Skeletal muscle cell (primary cell): ENCODE results near the gene MRO.
"Not testable (repeated sequence)": the region's sequence is repeated elsewhere in the genome, so short reads cannot be mapped to it uniquely, and the experiment has no call there.

ENCODE experiments used
- DNase-seq: peaks from one replicate; pipeline ENCODE4 v3.0.0-alpha.2; 2010; ENCODE audit warnings: low read depth
- H3K4me3 ChIP-seq: 2 replicates; pipeline ENCODE4 v1.5.1; 2011; ENCODE audit warnings: low read depth, mild to moderate bottlenecking, control low read depth, low read length, moderate library complexity

The MRO gene

DNA sequence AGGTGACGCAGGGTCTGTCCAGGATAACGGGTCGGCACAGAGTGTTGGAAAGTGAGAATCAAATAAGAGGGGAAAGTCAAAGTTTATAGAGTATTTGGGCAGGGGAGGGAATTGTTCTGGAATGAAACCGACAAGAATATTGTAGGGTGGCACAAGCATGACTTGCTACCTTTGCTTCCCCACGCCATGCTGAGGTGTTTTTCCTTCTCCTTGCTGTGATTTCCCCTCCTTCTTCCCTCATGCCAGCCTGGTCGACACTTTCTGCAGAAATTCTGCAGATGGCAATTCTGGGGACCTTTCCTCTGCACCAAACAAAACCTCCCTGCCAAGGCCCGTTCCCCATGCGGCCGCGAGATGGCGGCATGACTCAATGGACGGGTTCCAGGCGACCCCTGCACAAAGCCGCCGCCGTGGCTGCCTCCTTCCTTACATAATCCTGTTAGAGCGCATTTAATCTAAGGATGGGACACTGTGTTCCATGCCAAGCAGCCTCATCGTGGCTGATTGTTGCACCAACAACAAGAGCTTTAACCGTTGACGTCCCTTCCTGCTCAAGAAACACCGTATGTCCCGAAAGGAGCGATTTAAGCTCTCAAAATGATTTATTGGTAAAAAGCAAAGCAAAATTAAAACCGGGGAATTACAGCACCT is at the start of gene MRO:
Gene MRO, minus strand, starts transcription at position 289 of the 651 bp plus-strand sequence. CDS start 10,616 bp downstream, outside the sequence.
- DNase-seq: peak; percentile 78

DNA sequence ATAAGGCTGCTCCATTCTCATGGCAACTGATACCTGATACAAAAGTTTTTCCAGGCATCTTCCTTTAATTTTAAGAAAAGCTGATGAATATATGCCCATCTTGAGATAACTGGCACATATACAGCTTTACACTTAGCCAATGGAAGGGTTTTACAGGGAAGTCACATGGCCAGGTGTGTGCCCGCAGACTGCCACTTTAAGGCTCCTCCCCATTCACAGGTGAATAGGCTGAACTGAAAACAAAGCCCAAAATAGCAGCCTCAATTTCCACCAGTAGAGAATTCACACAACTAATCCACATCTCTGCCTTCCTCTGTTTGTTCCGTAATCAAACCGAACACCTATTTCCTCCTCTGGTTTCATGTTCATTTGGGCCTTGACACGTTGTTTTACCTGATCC is 49.3 kb upstream of the MRO start:
- H3K4me3 ChIP-seq: no peak overlapping the region
- DNase-seq: no peak

More for the DNA sequence above, at the start of gene MRO:
- peak within 1 kb of the TSS; percentile 39 for H3K4me3 ChIP-seq

DNA sequence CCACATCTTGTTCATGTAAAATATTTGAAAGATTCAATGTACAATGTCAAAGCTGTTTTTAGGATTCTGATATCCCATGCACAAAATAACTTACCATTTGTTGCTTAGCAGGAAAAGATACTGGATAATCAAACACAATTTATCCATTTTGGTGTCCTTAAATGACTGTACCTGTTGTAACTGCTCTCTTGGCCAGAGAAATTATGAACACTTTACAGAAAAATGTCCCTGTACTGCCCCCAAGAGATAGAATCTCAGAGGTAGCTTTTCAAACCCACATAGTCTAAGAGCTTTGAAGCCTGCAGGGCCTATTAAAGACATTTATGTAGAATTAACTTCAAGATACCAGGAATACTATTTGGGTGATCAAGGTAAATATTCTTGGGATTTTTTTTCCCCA is 46.9 kb upstream of the MRO start:
- no peak overlapping the region for H3K4me3 ChIP-seq
- DNase-seq: no peak

DNA sequence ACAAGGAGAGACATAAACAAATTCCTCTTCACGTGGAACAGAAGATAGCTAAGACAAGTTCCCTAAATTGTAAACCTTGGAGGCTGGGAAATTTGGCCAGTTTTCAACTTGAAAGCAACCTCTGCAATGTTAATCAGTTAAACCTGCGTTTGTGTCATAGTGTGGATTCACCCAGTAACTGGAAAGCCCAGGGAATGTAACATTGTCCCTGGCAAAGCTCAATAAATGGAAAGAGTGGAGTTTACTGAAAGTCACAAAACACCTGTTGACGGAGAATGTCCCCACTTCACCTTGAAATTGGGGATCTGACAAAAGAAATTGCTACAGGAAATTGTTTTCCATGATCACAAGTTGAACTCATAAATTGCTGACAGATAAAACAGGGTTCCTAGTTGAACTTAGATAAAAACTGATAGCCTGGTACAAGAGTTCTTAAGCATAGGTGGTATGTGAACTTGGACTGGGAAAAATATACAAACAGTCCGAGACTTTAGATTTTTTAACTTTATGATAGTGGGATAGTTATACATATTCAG is 44.1 kb upstream of the MRO start:
- no peak overlapping the region for H3K4me3 ChIP-seq
- DNase-seq: no peak

DNA sequence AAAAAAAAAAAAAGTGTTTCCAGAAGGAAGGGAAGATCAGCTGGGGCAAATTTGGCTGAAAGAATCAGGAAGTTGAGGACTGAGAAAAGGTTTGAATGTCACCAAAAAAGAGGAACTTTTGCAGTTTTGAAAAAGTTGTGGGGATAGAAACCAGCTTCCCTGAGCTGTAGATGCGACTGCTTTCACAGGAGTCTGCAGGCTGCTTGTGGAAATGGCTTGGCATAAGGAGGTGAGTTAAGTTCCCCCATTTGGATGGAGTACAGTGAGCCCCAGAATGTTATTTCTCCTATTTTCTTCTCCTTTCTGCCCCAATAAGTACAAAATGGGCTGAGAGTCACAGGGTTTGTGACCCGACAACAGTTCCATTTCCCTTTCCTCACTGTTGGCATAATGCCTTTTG is 42.6 kb upstream of the MRO start:
- H3K4me3 ChIP-seq: no peak overlapping the region
- DNase-seq: no peak

DNA sequence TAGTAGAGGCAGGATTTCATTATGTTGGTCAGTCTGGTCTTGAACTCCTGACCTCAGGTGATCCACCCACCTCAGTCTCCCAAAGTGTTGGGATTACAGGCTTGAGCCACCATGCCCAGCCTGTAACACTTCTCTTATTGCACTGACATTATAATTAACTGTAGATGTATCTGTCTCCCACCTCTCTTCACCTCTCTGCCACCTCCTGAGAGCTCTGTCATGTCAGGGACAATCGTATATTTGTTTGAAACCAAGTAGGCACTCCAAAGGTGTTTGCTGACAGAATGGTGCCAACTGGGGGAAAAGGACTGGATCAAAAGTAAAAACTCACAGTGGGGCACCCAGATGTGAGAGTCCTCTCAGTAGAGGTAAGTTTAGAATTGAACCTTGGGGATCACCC is 41.8 kb upstream of the MRO start:
- H3K4me3 ChIP-seq: no peak overlapping the region
- DNase-seq: no peak

DNA sequence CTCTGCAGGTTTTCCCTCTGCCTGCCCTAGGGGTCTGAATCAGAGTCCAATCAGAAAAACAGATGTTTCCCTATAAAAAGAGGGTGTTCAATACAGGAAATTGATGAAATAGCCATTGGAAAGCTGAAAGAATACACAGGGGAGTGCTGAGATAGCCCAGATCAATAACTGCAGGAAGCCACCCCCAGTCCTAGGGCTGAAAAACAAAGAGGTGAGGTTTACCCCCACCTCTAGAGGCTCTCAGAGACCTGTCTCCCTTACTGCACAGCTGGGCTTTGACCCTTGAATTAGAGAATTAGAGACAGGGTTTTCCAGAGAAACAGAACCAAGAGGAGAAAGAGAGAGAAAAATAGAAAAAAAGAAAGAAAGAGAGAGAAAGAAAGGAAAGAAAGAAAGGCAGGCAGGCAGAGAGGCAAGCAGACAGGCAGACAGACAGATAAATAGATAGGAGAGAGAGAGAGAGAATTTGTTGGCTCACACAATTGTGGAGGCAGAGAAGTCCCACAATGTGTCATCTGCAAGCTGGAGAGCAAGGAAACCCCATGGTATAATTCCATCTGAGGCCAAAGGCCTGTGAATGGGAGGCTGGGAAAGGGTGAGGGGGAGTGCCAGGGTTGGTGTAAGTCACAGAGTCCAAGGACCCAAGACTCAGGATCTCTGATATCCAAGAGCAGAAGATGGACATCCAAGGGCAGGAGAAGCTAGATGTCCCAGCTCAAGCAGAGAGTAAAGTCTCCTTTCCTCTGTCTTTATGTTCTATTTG is 40.2 kb upstream of the MRO start:
- H3K4me3 ChIP-seq: no peak overlapping the region
- no peak for DNase-seq

DNA sequence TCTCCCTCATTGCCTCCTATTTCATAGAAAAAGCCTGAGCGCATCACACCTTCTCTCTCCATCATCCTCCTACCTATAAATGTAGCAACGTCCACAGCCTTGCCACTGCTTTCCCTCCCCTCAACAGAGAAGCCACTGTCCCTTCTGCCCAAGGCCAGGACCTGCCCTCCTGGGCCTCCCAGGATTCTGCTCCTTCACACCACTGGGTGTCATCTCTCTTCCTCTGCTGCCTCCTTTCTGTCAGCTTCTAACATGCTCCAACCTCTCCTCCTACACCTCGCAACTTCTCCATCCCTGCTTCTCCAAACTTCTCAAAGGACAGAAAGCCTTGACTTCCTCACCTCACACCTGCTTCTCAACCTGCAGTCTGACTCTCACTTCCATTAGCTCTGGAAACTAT is 37.9 kb upstream of the MRO start:
- H3K4me3 ChIP-seq: no peak overlapping the region
- no peak for DNase-seq

DNA sequence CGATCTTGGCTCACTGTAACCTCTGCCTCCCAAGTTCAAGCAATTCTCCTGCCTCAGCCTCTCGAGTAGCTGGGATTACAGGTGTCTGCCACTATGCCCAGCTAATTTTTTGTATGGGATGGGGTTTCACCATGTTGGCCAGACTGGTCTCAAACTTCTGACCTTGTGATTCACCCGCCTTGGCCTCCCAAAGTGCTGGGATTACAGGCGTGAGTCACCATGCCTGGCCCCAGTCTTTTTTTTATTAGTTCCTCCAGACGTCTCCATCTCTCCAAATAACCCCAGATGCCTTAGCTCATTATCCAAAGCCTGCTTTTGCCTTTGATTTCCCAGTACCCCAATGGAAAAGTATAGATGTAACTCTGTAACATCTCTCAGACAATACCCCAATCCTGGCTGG is 37.4 kb upstream of the MRO start:
- not testable (repeated sequence) for H3K4me3 ChIP-seq, DNase-seq

DNA sequence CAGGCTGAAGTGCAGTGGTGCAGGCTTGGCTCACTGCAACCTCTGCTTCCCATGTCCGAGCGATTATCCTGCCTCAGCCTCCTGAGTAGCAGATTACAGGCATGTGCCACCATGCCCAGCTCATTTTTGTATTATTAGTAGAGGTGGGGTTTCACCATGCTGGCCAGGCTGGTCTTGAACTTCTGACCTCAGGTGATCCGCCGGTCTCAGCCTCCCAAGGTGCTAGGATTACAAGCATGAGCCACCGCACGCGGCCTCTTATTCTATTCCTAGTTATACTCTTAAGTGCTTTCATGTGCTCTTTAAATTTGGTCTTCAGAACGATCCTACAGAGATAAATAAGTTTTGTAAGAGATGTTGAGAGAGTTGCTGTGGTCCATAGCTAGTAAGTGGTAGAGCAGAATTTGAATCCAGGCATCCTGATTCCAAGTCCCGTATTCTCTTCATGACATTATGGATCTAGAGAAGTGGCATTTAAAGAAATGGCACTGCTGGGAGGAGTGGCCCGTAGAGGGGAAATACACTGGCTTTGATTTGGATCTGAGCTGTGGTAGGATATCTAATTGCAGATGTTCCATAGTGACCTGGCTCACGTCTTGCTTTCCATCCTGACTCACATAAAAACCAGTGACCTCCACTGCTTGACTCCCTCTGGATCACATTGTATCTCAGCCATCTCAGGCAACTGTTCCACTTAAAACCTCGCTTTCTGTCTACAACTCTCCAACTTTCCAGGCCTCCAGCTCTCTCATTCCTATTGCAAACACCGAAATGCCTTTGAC is 36.4 kb upstream of the MRO start:
- no peak overlapping the region for H3K4me3 ChIP-seq
- no peak for DNase-seq

DNA sequence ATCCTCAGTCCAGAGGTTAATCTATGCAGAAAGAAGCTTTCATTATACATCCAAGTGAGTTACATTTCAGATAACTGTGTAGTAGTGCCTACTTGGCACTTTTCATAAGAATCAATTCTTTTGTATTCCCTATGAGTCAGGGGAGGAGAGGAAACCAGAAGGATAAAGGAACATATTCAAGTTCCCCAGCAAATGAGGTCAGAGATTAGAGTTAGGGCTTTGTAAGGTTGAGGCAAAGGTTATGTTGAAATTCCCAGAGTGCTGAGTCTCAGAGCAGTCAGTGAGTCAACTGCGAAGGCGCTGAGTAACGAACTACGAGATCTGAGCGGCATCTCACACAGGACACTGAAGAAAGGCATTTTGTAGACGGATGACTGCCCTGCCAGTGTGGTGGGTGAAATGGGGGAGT is 34.1 kb upstream of the MRO start:
- H3K4me3 ChIP-seq: no peak overlapping the region
- DNase-seq: no peak

DNA sequence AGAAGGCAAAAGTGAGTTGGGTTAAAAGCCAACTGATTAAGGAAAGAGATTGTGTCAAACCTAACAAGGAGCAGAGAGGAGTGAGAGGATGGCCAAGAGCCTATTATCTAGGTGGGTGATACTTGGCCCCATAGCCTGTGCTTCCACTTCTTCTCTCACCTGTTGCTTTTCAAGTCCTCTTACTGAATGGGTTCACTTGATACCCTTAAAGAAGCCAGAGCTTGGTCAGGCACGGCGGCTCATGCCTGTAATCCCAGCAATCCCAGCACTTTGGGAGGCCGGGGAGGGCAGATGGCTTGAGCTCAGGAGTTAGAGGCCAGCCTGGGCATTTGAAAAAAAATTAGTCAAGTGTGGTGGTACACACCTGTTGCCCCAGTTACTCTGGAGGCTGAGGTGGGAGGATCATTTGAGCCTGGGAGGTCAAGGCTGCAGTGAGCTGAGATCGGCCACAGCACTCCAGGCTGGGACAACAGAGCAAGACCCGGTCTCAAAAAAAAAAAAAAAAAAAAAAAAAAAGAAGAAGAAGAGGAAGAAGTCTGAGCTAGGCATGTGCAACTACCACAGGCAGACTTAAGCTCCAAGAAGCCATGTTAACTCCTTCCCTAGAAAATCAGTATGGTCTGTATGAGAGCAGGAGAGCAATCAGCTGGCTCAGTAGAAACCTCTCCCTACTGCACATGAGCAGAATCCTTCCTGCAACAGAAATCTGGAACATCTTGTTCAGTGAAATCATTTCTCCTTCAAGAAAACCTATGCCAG is 30.7 kb upstream of the MRO start:
- no peak overlapping the region for H3K4me3 ChIP-seq

DNA sequence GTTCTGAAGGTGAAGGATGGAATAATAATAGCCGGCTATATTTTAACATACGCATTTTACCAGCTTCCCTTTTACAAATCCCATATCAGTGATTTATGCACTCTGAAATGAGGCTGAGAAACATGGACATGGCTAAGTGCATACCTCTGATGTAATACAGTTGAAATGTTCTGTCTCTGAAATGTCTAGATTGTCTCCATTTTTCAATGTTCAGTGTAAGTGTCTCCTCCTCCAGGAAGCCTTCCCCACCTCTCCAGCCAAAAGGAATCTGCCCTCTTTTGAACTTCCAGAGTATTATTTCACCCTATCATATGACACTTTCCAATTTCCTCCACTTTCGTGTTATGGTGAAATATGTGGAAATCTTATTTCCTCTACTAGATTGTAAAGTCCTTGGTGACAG is 29.6 kb upstream of the MRO start:
- DNase-seq: no peak
- H3K4me3 ChIP-seq: no peak overlapping the region

More for the DNA sequence above, 30.7 kb upstream of the MRO start:
- no peak for DNase-seq

DNA sequence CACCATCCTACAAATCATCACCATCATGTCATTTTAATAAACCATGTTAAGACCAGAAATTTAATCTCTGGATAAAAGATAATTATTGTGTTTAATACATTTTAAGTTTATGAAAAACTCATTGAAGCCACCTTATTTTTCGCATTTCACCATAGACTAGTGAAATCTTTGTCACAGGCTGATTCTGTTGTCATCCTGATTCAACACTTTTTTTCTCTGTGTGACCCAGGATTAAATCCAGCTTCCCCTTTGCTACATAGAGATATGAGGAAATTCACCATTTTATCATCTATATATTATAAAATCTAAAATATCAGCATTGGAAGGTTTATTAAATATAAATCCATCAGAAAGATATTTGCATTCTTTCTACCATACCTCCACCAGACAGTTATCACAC is 29.2 kb upstream of the MRO start:
- no peak for DNase-seq

DNA sequence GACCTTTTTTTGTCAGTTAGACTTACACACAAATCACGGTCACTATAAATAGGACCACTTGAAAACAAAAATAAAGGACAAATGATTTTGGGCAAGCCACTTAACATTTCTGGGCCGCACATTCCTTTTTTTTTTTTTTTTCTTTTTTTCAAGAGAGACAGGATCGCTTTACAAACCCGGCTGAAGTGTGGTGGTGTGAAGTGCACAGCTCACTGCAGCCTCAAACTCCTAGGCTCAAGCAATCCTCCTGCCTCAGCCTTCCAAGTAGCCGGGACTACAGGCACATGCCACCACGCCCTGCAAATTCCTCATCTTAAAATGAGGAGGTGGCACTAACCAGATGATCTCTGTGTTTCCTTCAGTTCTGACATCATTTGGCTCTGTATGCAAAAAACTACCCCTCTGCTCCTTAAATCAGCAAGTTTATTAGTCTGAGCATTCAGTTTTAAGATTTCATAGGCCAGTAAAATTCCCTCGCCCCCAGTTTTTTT is 28.3 kb upstream of the MRO start:
- H3K4me3 ChIP-seq: no peak overlapping the region
- no peak for DNase-seq

More for the DNA sequence above, 29.2 kb upstream of the MRO start:
- H3K4me3 ChIP-seq: no peak overlapping the region

DNA sequence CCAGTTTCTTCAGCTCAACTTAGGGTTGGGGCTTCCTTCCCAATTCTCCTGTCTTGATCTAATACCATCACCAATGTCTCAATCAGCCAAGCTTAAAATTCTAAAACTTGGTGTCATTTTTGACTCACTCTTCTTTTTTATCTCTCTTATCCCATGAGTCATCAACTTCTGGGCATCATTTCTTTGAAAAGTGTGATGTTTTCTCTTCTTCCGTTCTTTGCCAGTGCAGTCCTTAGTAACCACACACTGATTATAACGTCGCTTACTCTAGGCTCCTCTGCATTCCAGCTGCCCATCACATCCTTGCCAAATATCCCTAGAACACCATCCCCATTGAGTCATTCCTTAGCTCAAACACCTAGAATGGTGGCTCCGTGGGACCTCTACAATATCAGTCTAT is 27.4 kb upstream of the MRO start:
- DNase-seq: no peak
- no peak overlapping the region for H3K4me3 ChIP-seq

DNA sequence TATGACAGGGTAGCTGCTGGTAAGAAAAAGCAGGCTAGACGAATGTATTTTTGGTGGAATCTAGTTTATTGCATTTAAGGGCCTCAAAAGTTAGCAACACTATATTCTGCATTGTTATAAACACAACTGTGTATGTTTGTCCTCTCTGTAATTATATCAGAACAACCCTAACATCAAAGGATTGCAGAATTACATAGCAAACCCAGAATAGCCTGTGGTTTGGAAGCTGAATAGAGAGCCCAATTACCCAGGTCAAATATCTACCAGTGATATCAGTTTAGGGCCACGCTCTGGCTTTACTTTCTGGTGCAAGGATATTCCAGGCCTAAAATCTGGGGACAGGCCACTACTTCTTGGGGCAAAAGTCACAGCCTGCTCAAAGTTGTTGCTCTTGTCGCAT is 25.1 kb upstream of the MRO start:
- H3K4me3 ChIP-seq: no peak overlapping the region
- DNase-seq: no peak

DNA sequence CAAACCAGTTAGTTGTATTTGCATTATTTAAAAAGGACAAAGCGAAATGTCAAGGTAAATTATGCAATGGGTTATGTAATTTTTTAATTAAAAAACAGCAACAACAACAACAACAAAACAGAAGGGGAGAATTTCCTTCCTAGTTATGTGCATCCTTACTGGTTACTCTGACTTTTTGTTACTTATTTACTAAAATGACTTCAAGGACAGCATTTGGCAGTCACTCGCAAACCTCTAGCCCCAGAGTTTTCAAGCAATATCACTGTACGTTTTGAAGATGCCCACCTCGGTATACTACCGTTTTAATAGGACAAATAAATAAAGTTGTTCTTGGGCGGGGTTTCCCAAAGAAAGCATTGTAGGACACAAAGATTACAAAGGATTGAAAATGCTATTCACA is 24.7 kb upstream of the MRO start:
- no peak for DNase-seq
- no peak overlapping the region for H3K4me3 ChIP-seq

DNA sequence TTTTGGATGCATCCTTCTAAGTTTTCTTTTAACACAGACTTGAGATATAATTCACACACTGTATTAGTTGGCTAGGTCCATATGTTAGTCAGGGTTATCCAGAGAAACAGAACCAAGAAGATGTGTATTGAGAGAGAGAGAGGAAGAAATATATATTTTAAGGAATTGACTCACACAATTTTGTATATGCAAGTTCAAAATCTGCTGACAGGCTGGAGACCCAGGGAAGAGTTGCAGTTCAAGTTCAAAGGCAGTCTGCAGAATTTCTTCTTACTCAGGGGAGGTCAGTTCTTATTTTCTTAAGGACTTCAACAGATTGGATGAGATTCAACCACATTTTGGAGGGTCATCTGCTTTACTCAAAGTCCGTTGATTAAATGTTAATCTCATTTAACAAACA is 23.0 kb upstream of the MRO start:
- no peak for DNase-seq
- H3K4me3 ChIP-seq: no peak overlapping the region
